Measurements from ENCODE around the gene MYO9A.

MYO9A gene

DNA sequence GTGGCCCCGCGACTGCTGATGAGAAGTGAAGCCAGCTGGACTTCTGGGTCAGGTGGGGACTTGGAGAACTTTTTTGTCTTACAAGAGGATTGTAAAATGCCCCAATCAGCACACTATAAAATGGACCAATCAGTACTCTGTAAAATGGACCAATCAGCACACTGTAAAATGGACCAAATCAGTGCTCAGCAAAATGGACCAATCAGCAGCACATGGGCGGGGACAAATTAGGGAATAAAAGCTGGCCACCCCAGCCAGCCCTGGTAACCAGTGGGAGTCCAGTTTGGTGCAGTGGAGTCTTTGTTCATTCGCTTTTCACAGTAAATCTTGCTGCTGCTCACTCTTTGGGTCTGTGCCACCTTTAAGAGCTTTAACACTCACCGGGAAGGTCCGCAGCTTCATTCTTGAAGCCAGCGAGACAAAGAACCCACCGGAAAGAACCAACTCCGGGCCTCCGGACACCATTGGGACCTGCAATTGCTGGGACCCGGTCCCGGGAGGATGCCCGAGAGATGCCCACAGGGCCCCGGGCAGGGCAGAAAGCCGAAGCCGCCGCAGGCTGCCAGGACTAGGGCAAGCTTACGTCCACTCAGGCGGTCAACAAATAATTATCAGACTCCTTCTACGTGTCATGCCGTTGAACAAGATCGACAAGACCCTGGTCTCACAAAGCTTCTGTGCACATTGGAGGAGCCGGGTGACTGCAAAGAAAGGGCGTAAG, 315.9 kb downstream of the MYO9A start:
- peaks cover 9% of the 10 kb centered on the region for H3K4me1 ChIP-seq (ENCODE audit: control insufficient read depth, low read depth, low read length)
- no peaks in the 10 kb centered on the region for H3K9me3 ChIP-seq (ENCODE audit: control insufficient read depth, low read depth, low read length)
- H3K4me3 ChIP-seq (ENCODE audit: low read length): no peak overlapping the region
- no peak overlapping the region for H3K9ac ChIP-seq (ENCODE audit: low read length)
- H3K27ac ChIP-seq (ENCODE audit: low read length): no peak overlapping the region
- H3K27me3 ChIP-seq (ENCODE audit: control insufficient read depth, insufficient read depth, low read length): no peaks in the 10 kb centered on the region
- H3K36me3 ChIP-seq (ENCODE audit: control insufficient read depth, low read depth, low read length): no peaks in the 10 kb centered on the region

GRCh38 chr15:71800835-71801745, 316.9 kb downstream of the MYO9A start:
- H3K27ac ChIP-seq (ENCODE audit: low read length): no peak overlapping the region
- no peak overlapping the region for H3K4me3 ChIP-seq (ENCODE audit: low read length)
- no peaks in the 10 kb centered on the region for H3K9me3 ChIP-seq (ENCODE audit: control insufficient read depth, low read depth, low read length)
- H3K27me3 ChIP-seq (ENCODE audit: control insufficient read depth, insufficient read depth, low read length): no peaks in the 10 kb centered on the region
- H3K4me1 ChIP-seq (ENCODE audit: control insufficient read depth, low read depth, low read length): no peaks in the 10 kb centered on the region
- no peak overlapping the region for H3K9ac ChIP-seq (ENCODE audit: low read length)
- no peaks in the 10 kb centered on the region for H3K36me3 ChIP-seq (ENCODE audit: control insufficient read depth, low read depth, low read length)

GRCh38 chr15:71800190-71800589, 317.8 kb downstream of the MYO9A start:
- Histone ChIP-seq H3K36me3 (ENCODE audit: control insufficient read depth, low read depth, low read length) (no peaks in the 10 kb centered on the region), H3K4me1 (ENCODE audit: control insufficient read depth, low read depth, low read length) (no peaks in the 10 kb centered on the region), H3K27me3 (ENCODE audit: control insufficient read depth, insufficient read depth, low read length) (no peaks in the 10 kb centered on the region), H3K9ac (ENCODE audit: low read length) (no peak overlapping the region), H3K9me3 (ENCODE audit: control insufficient read depth, low read depth, low read length) (no peaks in the 10 kb centered on the region), H3K27ac (ENCODE audit: low read length) (no peak overlapping the region), H3K4me3 (ENCODE audit: low read length) (no peak overlapping the region)

DNA sequence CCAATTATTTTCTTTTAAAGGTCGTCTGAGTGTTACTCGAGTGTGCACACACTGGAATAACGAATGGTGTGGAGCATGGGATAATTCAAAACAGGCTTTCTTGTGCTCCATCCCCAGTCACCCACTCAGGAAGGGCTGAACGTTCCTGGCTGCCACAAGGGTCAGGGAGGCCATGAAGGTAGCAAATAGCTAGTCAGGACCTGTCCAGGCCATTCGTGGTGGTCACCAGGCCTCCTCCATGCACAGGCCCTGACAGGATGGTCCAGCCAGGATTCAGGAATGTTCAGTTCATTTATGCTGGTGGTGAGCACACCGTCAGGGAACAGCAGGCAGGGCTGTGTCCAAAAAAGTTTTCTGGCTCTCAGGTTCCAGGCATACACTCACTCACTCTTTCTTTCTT, 319.3 kb downstream of the MYO9A start:
- no peak overlapping the region for H3K27ac ChIP-seq (ENCODE audit: low read length)
- H3K27me3 ChIP-seq (ENCODE audit: control insufficient read depth, insufficient read depth, low read length): no peaks in the 10 kb centered on the region
- no peak overlapping the region for H3K9ac ChIP-seq (ENCODE audit: low read length)
- no peak overlapping the region for H3K4me3 ChIP-seq (ENCODE audit: low read length)
- H3K9me3 ChIP-seq (ENCODE audit: control insufficient read depth, low read depth, low read length): no peaks in the 10 kb centered on the region
- H3K36me3 ChIP-seq (ENCODE audit: control insufficient read depth, low read depth, low read length): no peaks in the 10 kb centered on the region
- no peaks in the 10 kb centered on the region for H3K4me1 ChIP-seq (ENCODE audit: control insufficient read depth, low read depth, low read length)

DNA sequence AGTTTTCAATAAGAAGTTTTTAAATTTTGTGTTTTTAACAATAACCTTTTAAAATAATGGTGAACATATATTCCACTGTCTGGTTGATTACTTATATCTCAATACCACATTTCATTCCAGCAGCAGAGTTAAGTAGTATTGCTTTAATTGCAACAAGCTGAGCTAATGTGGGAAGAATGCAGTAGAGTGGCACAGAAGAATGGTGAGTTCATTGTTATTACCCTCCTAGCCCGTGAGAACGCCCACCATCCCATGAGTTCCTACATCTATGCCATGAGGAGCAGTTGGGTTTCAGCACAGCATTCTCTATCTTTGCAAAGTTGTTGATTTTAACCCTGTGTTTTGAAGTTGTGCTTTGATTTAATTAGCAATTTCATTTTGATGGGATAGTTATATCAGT, 325.4 kb downstream of the MYO9A start:
- no peaks in the 10 kb centered on the region for H3K9me3 ChIP-seq (ENCODE audit: control insufficient read depth, low read depth, low read length)
- H3K27me3 ChIP-seq (ENCODE audit: control insufficient read depth, insufficient read depth, low read length): no peaks in the 10 kb centered on the region
- no peaks in the 10 kb centered on the region for H3K36me3 ChIP-seq (ENCODE audit: control insufficient read depth, low read depth, low read length)
- no peak overlapping the region for H3K4me3 ChIP-seq (ENCODE audit: low read length)
- H3K27ac ChIP-seq (ENCODE audit: low read length): no peak overlapping the region
- no peaks in the 10 kb centered on the region for H3K4me1 ChIP-seq (ENCODE audit: control insufficient read depth, low read depth, low read length)
- no peak overlapping the region for H3K9ac ChIP-seq (ENCODE audit: low read length)

DNA sequence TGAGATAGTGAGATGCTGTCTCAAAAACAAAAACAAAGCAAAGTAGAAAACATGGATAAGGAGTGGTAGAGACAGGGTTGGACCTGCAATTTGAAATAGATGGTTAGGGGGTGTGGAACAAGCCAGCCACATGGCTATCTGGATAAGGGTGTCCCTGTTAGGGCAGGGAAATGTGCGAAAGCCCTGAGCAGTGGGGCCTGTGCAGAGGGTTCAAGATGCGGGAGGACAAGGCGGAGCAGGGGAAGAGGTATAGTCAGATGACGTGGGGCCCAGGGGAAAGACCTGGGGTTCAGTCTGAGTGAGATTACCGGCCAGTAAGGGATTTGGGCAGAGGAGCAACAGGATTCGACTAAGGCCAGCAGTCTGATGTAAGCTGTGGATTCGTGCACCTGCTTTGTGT, 326.0 kb downstream of the MYO9A start:
- Histone ChIP-seq H3K36me3 (ENCODE audit: control insufficient read depth, low read depth, low read length) (no peaks in the 10 kb centered on the region), H3K27me3 (ENCODE audit: control insufficient read depth, insufficient read depth, low read length) (no peaks in the 10 kb centered on the region), H3K27ac (ENCODE audit: low read length) (no peak overlapping the region), H3K4me1 (ENCODE audit: control insufficient read depth, low read depth, low read length) (no peaks in the 10 kb centered on the region), H3K9me3 (ENCODE audit: control insufficient read depth, low read depth, low read length) (no peaks in the 10 kb centered on the region), H3K4me3 (ENCODE audit: low read length) (no peak overlapping the region), H3K9ac (ENCODE audit: low read length) (no peak overlapping the region)

DNA sequence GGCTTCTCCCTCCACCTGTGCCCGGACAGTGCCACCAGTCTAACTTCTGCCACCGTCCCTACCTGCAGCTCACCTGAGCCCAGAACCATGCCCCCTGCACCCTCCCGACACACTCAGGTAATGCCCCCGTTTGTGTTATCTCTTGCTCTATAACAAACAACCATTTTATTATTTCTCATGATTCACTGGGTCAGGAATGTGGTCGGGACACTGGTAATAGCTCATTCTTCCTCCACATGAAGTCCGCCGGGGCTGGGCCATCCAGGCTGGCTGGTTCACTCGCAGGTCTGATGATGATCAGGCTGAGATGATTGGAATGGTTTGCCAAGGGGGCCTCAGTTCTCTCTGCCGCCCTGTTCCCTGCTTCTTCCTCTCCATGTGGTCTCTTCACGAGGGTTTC, 327.9 kb downstream of the MYO9A start:
- no peak overlapping the region for H3K9ac ChIP-seq (ENCODE audit: low read length)
- no peaks in the 10 kb centered on the region for H3K9me3 ChIP-seq (ENCODE audit: control insufficient read depth, low read depth, low read length)
- no peaks in the 10 kb centered on the region for H3K4me1 ChIP-seq (ENCODE audit: control insufficient read depth, low read depth, low read length)
- no peaks in the 10 kb centered on the region for H3K27me3 ChIP-seq (ENCODE audit: control insufficient read depth, insufficient read depth, low read length)
- no peak overlapping the region for H3K4me3 ChIP-seq (ENCODE audit: low read length)
- H3K36me3 ChIP-seq (ENCODE audit: control insufficient read depth, low read depth, low read length): no peaks in the 10 kb centered on the region
- H3K27ac ChIP-seq (ENCODE audit: low read length): no peak overlapping the region

- H3K36me3 ChIP-seq (ENCODE audit: control insufficient read depth, low read depth, low read length): no peaks in the 10 kb centered on the region
- no peaks in the 10 kb centered on the region for H3K9me3 ChIP-seq (ENCODE audit: control insufficient read depth, low read depth, low read length)
- H3K4me3 ChIP-seq (ENCODE audit: low read length): no peak overlapping the region
- H3K27ac ChIP-seq (ENCODE audit: low read length): no peak overlapping the region
- H3K4me1 ChIP-seq (ENCODE audit: control insufficient read depth, low read depth, low read length): no peaks in the 10 kb centered on the region
- H3K9ac ChIP-seq (ENCODE audit: low read length): no peak overlapping the region
- no peaks in the 10 kb centered on the region for H3K27me3 ChIP-seq (ENCODE audit: control insufficient read depth, insufficient read depth, low read length)
These were observed 328.3 kb downstream of the MYO9A start for GRCh38 chr15:71789616-71790015.

DNA sequence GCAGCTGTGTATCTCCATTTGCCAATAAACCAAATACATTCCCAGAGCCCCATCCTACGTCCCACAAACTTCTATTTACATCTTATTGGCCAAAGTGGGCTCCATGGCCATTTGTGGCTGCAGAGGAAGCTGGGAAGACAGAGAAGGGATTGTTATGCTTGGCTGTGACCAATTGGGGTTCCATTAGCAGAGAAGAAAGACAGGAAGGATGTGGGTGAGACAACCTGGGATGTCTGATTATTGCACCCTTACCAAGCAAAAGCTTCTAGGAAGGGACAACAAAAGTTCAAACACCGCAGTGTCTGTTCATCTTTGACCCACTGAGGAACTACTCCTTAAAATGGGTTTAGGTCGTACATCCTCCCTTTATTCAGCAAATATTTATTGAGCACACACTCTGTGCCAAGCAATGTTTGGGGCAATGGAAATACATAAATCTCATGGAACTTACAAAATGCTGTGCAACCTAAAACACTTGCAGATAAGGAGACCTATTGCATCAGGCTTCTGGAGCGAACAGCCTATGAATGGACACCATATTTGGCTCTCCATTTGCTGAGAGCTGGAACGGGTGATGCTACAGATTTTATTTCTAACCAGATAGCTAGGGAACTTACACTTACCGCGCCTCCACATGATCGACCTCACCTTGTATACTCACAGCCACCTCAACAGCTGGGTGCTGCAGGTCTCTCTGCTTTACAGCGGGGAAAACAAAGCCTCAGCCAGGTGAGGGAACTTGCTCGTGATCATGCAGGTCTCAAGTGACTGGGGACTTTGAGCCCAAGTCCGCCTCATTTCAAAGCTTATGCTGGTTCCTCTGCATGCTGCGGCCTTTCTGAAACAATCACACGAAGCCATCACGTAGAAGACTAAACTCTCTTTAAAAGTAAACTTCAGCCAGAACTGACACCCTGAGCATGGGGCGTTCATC, 329.0 kb downstream of the MYO9A start:
- Histone ChIP-seq H3K4me3 (ENCODE audit: low read length) (no peak overlapping the region), H3K9ac (ENCODE audit: low read length) (no peak overlapping the region), H3K36me3 (ENCODE audit: control insufficient read depth, low read depth, low read length) (no peaks in the 10 kb centered on the region), H3K27ac (ENCODE audit: low read length) (no peak overlapping the region), H3K27me3 (ENCODE audit: control insufficient read depth, insufficient read depth, low read length) (no peaks in the 10 kb centered on the region), H3K9me3 (ENCODE audit: control insufficient read depth, low read depth, low read length) (no peaks in the 10 kb centered on the region), H3K4me1 (ENCODE audit: control insufficient read depth, low read depth, low read length) (no peaks in the 10 kb centered on the region)

DNA sequence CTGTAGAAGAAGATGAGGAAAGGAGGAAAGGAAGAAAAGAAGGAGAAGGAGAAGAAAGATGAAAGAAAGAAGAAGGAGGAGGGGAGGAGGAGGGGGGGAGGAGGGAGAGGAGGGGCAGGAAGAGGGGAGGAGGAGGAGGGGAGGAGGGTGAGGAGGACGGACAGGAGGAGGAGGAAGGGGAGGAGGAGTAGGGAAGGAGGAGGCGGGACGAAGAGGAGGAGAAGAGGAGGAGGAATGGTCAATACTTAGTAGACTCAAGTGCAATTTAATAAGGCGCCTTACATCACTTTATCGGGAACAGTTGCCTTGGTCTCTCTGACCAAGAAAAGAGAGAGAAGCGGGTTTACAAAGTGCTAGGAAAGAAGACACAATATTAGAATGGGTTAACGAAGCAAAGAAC, 331.3 kb downstream of the MYO9A start:
- H3K27me3 ChIP-seq (ENCODE audit: control insufficient read depth, insufficient read depth, low read length): no peaks in the 10 kb centered on the region
- no peaks in the 10 kb centered on the region for H3K4me1 ChIP-seq (ENCODE audit: control insufficient read depth, low read depth, low read length)
- H3K4me3 ChIP-seq (ENCODE audit: low read length): no peak overlapping the region
- H3K9me3 ChIP-seq (ENCODE audit: control insufficient read depth, low read depth, low read length): no peaks in the 10 kb centered on the region
- H3K27ac ChIP-seq (ENCODE audit: low read length): no peak overlapping the region
- H3K9ac ChIP-seq (ENCODE audit: low read length): no peak overlapping the region
- no peaks in the 10 kb centered on the region for H3K36me3 ChIP-seq (ENCODE audit: control insufficient read depth, low read depth, low read length)

DNA sequence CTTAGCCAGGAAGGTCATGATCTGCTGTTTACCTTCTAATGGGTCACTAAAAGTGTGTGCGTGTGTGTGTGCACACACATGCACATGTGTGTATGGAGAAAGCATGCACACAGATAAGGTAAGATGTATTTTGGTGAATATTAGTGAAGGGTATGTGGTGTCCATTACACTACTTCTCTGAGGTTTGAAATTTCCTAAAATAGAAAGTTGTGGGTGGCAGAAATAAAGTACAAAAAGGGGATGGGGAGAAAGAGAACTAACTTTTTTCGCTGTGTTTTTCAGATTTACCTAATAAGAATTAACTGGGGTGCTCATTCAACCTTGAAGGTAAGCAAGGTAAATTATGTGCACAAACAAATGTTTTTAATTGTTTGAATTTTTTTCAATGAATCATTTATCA, 332.0 kb downstream of the MYO9A start:
- Histone ChIP-seq H3K4me3 (ENCODE audit: low read length) (no peak overlapping the region), H3K4me1 (ENCODE audit: control insufficient read depth, low read depth, low read length) (no peaks in the 10 kb centered on the region), H3K36me3 (ENCODE audit: control insufficient read depth, low read depth, low read length) (no peaks in the 10 kb centered on the region)

More for the DNA sequence above, 332.0 kb downstream of the MYO9A start:
- H3K9me3 ChIP-seq (ENCODE audit: control insufficient read depth, low read depth, low read length): no peaks in the 10 kb centered on the region
- no peak overlapping the region for H3K27ac ChIP-seq (ENCODE audit: low read length)
- H3K27me3 ChIP-seq (ENCODE audit: control insufficient read depth, insufficient read depth, low read length): no peaks in the 10 kb centered on the region
- H3K9ac ChIP-seq (ENCODE audit: low read length): no peak overlapping the region
